Astrocyte of the spinal cord (primary cell): ENCODE data around the gene DDX25.
A peak's percentile ranks its signal among the peaks of the same experiment; 100 is the strongest.

Experiments
- DNase-seq: peaks from one replicate; pipeline ENCODE4 v3.0.0; 2011; ENCODE audit warnings: low read depth, low spot score
- H3K4me3 ChIP-seq: 2 replicates; pipeline ENCODE4 v1.5.1; 2011; ENCODE audit warnings: low read depth, mild to moderate bottlenecking, low read length, moderate library complexity
- CTCF ChIP-seq: IDR thresholded peaks from 2 replicates; pipeline ENCODE4 v1.5.1; 2012; ENCODE audit warnings: low read depth, mild to moderate bottlenecking, low read length, inconsistent platforms
- in situ Hi-C: cut with HindIII; loops from 2 replicates; pipeline ENCODE4 v1.10.0; 2017; ENCODE audit warnings: low sequenced_read_pairs

DDX25 gene

GRCh38 chr11:125890447-125891100 lies 13.7 kb upstream of the DDX25 start:
- no peak overlapping the region for H3K4me3 ChIP-seq
- TF ChIP-seq CTCF: no peak
- in situ Hi-C loops: no loop called here
- no peak for DNase-seq

GRCh38 chr11:125892071-125892470 lies 12.2 kb upstream of the DDX25 start:
- in situ Hi-C loops: no loop called here
- TF ChIP-seq CTCF: no peak
- no peak overlapping the region for H3K4me3 ChIP-seq
- DNase-seq: peak; percentile 39

DNA sequence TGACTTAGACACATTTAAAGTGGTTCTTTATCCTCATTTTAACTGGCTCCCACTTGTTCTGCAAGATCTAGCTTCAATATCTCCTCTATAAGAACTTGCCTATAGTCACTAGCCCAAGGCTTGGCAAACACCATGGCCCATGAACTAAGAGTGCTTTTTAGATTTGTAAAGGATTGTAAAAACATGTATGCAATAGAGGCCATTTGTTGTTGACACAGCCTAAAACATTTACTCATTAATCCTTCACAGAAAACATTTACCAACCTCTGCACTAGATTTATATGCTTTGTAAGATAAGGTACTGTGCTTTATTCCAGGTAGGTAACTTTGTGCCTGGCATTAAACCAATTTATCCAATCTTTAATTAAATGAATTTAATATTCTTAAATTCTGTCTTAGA lies 11.3 kb upstream of the DDX25 start:
- TF ChIP-seq CTCF: no peak
- DNase-seq: no peak
- in situ Hi-C loops: no loop called here
- no peak overlapping the region for H3K4me3 ChIP-seq

DNA sequence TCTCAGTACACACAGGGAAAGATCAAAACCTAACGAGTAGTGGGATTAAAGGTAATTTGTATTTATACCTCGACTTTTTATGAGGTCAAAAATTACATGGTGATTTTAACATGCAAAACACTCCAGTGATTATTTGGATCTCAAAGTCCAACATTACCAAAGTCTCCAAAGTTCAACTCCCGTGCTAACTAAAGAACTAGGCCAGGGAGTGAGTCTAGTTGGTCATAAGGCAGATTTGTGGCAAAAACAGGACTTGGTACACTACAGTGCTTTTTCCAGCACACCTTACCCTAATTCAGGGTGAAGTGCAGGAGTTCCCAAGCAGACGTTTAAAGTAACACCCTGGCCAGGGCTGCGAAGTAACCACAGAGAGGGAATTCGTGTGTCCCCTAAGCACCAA lies 2.4 kb upstream of the DDX25 start:
- in situ Hi-C loops: no loop called here
- TF ChIP-seq CTCF: no peak
- H3K4me3 ChIP-seq: no peak overlapping the region
- DNase-seq: no peak

- DNase-seq: no peak
- no peak for TF ChIP-seq CTCF
- H3K4me3 ChIP-seq: peak overlapping the region; percentile 80
- in situ Hi-C loops: no loop called here
Measured at GRCh38 chr11:125902277-125902926, 1.9 kb upstream of the DDX25 start.

DNA sequence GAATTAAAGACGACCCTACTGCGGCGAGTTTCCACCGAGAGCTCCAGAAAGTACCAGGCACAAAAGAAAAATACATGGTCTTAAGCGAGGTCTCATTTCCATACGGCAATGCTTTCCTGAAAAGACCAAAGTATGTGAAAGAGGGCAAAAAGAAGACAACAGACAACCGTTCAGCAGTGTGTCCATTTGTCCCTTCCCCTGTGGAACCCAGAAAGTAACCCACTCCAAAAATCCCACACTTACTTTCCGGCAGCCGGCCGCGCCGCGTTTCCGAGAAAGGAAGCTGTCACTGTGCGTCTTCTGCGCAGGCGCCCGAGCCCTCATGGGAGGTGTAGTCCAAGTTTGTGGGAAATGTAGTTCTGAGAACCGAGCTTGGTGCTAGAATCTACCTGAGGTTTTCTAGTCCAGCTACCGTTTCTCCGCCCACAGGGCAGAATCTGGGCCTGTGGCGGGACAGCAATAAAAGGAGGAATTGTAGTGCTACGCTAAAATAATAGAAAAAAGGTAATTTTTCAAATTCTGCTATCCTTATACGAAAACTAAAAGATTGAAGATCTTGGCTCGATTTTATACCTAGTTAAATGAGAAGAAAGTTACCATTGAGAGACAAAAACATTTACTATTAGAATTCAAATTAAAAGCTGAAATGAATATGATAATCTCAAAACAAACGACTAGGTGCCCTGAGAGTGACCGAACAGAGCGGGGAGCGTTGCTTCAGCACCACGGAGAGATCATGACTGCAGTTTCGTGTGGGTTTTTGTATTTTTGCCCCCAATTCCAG lies 1.2 kb upstream of the DDX25 start, which contains the start of gene PUS3:
Gene PUS3 (minus strand): TSS at position 280 of the 784 bp plus-strand sequence. CDS start 6,922 bp downstream, outside the sequence.
- in situ Hi-C loops: no loop called here
- TF ChIP-seq CTCF: no peak
- peak; percentile 85 for DNase-seq
- H3K4me3 ChIP-seq: peak within 1 kb of the TSS; percentile 80
